ENCODE measurements around the gene CHD6. TPM values are rescaled to one million over a fixed set of nuclear protein-coding genes. Genes with fewer than 3 reads are reported as not detected.

Gene CHD6
- total RNA-seq, 6 donors from 2014 or later = 25.4 to 62.9 (median 35.3) TPM

GRCh38 chr20:41587523-41587922 is 30.7 kb downstream of the CHD6 start:
- Histone ChIP-seq H3K27ac (no peak overlapping the region), H3K27me3 (no peaks in the 10 kb centered on the region), H3K4me3 (no peak overlapping the region), H3K36me3 (peaks cover 0 to 8% (median 0%) of the 10 kb centered on the region in 4 donors), H3K9me3 (peaks cover 0 to 19% (median 13%) of the 10 kb centered on the region in 4 donors), H3K4me1 (no peaks in the 10 kb centered on the region)
- 93 to 96% methylated on average over 2 of the region's 2 CpGs for WGBS, 2 donors
- TF ChIP-seq POLR2AphosphoS5 (IDR thresholded peaks at IDR 0.05) (no peak), EP300 (IDR thresholded peaks at IDR 0.05) (no peak), POLR2A (IDR thresholded peaks at IDR 0.05) (no peak), CTCF (IDR thresholded peaks at IDR 0.05) (no peak)
- DNase-seq (no peak), ATAC-seq (ENCODE audit: low FRiP score in 2 of 2) (no peak)

GRCh38 chr20:41586772-41587171 is 31.4 kb downstream of the CHD6 start:
- Histone ChIP-seq H3K27me3 (no peaks in the 10 kb centered on the region), H3K9me3 (peaks cover 0 to 19% (median 13%) of the 10 kb centered on the region in 4 donors), H3K27ac (no peak overlapping the region), H3K4me3 (no peak overlapping the region), H3K36me3 (peaks cover 0 to 8% (median 0%) of the 10 kb centered on the region in 4 donors), H3K4me1 (no peaks in the 10 kb centered on the region)
- ATAC-seq (ENCODE audit: low FRiP score in 2 of 2) (no peak), DNase-seq (no peak)
- TF ChIP-seq EP300 (IDR thresholded peaks at IDR 0.05) (no peak), POLR2AphosphoS5 (IDR thresholded peaks at IDR 0.05) (no peak), POLR2A (IDR thresholded peaks at IDR 0.05) (no peak), CTCF (IDR thresholded peaks at IDR 0.05) (no peak)
- WGBS, 2 donors = 75 to 91% methylated on average over 1 of the region's 1 CpG

GRCh38 chr20:41580350-41580749 is 37.8 kb downstream of the CHD6 start:
- DNase-seq (no peak), ATAC-seq (ENCODE audit: low FRiP score in 2 of 2) (no peak)
- peaks cover 0 to 24% (median 7%) of the 10 kb centered on the region in 4 donors for H3K4me1 ChIP-seq
- no peaks in the 10 kb centered on the region for H3K36me3 ChIP-seq
- TF ChIP-seq POLR2A (IDR thresholded peaks at IDR 0.05) (no peak), POLR2AphosphoS5 (IDR thresholded peaks at IDR 0.05) (no peak), CTCF (IDR thresholded peaks at IDR 0.05) (no peak), EP300 (IDR thresholded peaks at IDR 0.05) (no peak)
- no peak overlapping the region for H3K27ac ChIP-seq
- H3K4me3 ChIP-seq = no peak overlapping the region
- no peaks in the 10 kb centered on the region for H3K27me3 ChIP-seq
- H3K9me3 ChIP-seq = no peaks in the 10 kb centered on the region
- WGBS, 2 donors = 81 to 87% methylated on average over 2 of the region's 2 CpGs

- no peak for DNase-seq
- TF ChIP-seq EP300 (IDR thresholded peaks at IDR 0.05) (no peak), POLR2A (IDR thresholded peaks at IDR 0.05) (no peak), POLR2AphosphoS5 (IDR thresholded peaks at IDR 0.05) (no peak), CTCF (IDR thresholded peaks at IDR 0.05) (no peak)
- WGBS, 2 donors = 77 to 83% methylated on average over 6 of the region's 6 CpGs
- Histone ChIP-seq H3K36me3 (no peaks in the 10 kb centered on the region), H3K27ac (no peak overlapping the region), H3K27me3 (no peaks in the 10 kb centered on the region), H3K9me3 (no peaks in the 10 kb centered on the region), H3K4me1 (peaks cover 0 to 33% (median 20%) of the 10 kb centered on the region in 4 donors), H3K4me3 (no peak overlapping the region)
- ATAC-seq (ENCODE audit: low FRiP score in 2 of 2) = no peak
These were observed 40.8 kb downstream of the CHD6 start for GRCh38 chr20:41577129-41578009.

Measured in upper lobe of left lung (tissue), 6 donors.